ENCODE results near the gene HNRNPR.

- TF ChIP-seq TAF1 (IDR thresholded peaks at IDR 0.05; ENCODE audit: borderline replicate concordance, insufficient read depth, low read length) (no peak), POLR2AphosphoS5 (IDR thresholded peaks at IDR 0.05; ENCODE audit: low read depth, low read length) (no peak), FOXP2 (optimal IDR thresholded peaks at IDR 0.05; ENCODE audit: borderline replicate concordance, extremely low read depth, extremely low read length, insufficient read depth) (no peak)
Measured at GRCh38 chr1:23286401-23286800, 57.7 kb downstream of the HNRNPR start.

All from PFSK-1 (cell line).